Stimulated activated CD8-positive, alpha-beta memory T cell treated with anti-CD3 and anti-CD28 coated beads, Interleukin-7, amount 100 ng/mL, for 1 hour (primary cell): ENCODE data around the gene JSRP1.
A peak's percentile ranks its signal among the peaks of the same experiment; 100 is the strongest.

Source experiments
- DNase-seq, 2 donors: peaks; one replicate each; pipeline ENCODE4 v3.0.0-alpha.2; 2020; ENCODE audit warnings: low read depth in 2 of 2

Gene JSRP1

DNA sequence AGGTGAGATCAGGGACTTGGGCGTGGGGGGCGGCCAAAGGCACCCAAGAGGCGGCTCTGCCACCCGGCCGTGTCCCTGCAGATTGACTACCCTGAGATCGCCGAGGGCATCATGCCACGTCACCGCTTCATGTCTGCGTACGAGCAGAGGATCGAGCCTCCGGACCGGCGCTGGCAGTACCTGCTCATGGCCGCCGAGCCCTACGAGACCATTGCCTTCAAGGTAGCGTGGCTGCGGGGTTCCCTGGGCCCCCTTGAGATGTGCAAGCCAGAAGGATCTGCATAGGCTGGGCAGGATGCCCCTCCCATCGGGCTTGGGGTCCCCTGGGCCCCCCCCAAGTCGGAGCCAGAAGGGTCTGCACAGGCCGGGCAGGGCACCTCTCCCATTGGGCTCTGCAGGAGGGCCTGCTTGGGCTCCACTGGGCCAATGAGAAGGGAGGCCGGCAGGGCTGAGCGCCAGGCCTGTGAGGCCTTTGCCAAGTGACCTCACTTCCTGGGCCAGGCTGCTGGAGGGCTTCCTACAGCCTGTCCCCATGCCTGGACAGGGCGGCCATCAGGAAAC is 9.3 kb downstream of the JSRP1 start:
- DNase-seq, result no peak

GRCh38 chr19:2246014-2246620 is 10.1 kb downstream of the JSRP1 start:
- no peak for DNase-seq

DNA sequence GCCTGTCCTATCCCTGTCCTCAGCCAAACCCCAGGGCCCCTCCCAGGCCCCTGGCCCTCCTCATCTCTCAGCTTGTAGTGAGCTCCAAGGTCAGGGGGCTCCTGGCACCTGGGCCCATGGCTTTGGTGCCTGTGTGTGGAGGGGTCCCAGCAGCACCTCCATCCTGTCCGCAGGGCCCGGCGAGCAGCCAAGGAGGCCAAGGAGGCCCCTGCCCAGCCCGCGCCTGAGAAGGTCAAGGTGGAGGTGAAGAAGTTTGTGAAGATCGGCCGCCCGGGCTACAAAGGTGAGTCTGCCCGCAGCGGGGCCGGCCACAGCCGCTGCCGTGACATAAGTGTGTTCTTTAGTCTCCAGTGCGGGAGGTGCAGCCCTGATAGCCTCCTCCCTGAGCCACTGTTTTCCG is 10.9 kb downstream of the JSRP1 start:
- DNase-seq, result no peak

- no peak for DNase-seq
Measured at GRCh38 chr19:2244486-2244885, 11.7 kb downstream of the JSRP1 start.

- DNase-seq, result no peak
Measured at GRCh38 chr19:2244125-2244411, 12.1 kb downstream of the JSRP1 start.

- DNase-seq, result no peak
Measured at GRCh38 chr19:2243274-2244124, 12.7 kb downstream of the JSRP1 start.

- DNase-seq, result no peak
Measured at GRCh38 chr19:2242816-2243215, 13.4 kb downstream of the JSRP1 start.

- no peak for DNase-seq
Measured at GRCh38 chr19:2242092-2242537, 14.1 kb downstream of the JSRP1 start.

GRCh38 chr19:2240881-2241760 is 15.1 kb downstream of the JSRP1 start:
- no peak for DNase-seq

GRCh38 chr19:2239771-2240770 is 16.1 kb downstream of the JSRP1 start:
- DNase-seq, result no peak

GRCh38 chr19:2239173-2239572 is 17.0 kb downstream of the JSRP1 start:
- no peak for DNase-seq

GRCh38 chr19:2237869-2238153 is 18.4 kb downstream of the JSRP1 start:
- no peak for DNase-seq

- no peak for DNase-seq
Measured at GRCh38 chr19:2237051-2237868, 19.0 kb downstream of the JSRP1 start.

DNA sequence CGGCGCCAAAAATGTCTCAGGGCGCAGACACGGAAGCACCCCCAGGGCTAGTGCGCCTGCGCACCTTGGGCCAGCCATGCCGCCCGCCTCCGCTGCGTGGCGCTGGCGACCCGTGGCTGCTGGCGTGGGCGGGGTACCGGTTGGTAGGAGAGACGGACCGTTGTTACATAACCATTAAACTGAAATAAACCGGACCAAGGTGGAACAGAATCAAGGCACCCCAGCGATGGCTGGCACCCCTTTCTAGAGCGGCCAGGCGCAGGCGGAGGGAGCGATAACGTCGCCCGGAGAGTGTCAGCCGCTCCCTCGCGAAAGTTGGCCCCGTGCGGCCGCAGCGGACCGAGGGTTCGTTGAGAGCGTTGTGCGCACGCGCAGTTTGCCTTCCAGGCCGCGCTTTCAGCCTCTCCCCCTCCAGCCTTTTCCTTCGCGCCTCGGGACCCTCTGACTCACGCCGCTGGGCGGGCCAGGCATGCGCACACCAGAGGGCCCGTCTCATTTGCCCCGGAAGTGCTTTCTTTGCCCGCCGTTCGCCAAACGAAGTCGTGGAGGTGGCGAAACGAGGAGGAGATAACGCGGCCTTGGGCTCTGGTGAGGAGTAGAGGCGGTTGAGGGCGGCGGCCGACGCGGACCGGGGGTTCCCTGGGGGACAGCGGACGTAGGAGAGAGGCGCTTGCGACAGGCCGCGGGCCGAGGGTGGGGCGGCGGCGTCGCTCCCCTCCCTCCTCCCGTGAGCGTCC is 19.7 kb downstream of the JSRP1 start, which contains the start of the genes PLEKHJ1 and SF3A2:
Gene PLEKHJ1 (minus strand): TSS at position 16 of the 737 bp plus-strand sequence. CDS start 81 bp downstream, outside the sequence.
Gene SF3A2 (plus strand): TSS at position 511 of the 737 bp plus-strand sequence. CDS start 6,595 bp downstream, outside the sequence.
- peak; percentile 95 to 96 for DNase-seq

- no peak for DNase-seq
Measured at GRCh38 chr19:2236064-2236313, 20.2 kb downstream of the JSRP1 start.

GRCh38 chr19:2235381-2236063 is 20.7 kb downstream of the JSRP1 start:
- no peak for DNase-seq

- no peak for DNase-seq
Measured at GRCh38 chr19:2234996-2235380, 21.2 kb downstream of the JSRP1 start.

DNA sequence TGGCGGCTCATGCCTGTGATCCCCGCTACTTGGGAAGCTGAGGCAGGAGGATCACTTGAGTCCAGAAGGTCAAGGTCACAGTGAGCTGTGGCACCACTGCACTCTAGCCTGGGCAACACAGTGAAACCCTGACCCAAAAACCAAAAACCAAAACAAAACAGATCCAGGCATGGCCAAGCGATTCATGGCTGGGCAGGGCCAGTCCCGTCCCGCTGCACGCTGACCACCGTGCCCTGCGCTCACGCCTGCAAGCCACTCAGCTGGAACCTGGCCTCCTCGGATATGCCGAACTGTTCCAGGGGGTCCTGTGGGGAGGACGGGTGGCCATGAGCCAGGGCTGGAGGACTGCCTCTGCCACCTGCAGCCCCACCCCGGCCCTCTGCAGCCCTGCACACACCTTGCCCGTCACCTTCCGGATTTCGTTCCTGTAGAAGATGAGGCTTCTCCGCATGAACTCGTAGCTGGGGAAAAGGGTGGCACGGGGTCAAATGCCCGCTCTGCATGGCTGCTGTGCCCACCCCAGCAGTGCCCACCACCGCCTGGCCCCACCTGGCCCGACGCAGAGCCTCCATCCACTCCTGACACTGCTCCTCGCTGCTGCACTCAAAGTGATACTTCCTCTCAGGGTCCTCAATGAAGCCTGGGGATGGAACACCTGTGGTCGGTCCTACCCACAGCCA is 22.5 kb downstream of the JSRP1 start:
- DNase-seq, result no peak
